DMS 273 (cell line): ENCODE measurements around the gene GLI2.

Source experiments
- DNase-seq: peaks from one replicate; lab custom pipeline; 2025; ENCODE audit not compliant: unreplicated experiment; lab: John Stamatoyannopoulos, UW

GLI2 gene

DNA sequence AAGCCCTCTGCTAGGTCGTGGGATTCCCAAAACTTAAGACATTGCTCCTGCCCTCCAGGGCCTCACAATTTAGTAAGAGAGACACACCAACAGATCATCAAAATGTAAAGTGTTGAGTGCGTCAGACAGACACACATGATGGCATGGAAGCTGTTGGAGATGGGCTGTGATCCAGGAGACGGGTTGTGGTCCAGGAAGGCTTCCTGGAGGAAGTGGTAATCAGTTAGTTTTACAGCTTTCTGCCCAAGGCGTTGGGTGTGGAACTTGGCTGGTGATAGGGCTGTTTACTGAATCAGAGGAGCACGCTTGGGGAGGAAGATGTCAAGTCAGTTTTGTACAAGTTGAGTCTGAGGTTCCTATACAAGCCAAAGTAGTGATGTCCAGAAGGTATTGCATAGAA, 24.0 kb upstream of the GLI2 start:
- DNase-seq = no peak

DNA sequence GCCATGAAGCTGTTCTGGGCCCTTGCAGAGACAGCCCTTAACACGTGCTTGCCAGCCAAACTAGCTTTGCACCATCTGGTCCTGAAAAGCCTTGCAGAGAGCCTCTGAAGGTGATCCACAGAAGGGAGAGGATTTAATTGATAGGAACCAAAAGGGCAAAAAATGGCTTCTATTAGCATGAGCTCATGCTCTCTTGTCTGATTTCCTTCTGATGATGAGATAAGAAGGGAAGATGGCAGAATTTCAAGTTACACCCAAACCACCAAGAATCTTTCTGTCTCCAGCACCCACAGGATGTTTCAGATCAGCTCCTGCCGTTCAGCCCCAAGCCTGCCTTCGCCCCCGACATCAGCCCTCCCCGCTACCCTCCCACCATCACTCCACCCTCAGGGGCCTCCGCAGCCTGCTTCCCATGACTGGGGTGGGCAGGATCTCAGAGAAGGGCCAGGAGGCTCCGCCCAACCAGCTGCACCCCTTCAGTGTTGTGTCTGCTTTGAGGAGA, 23.4 kb upstream of the GLI2 start:
- peak; percentile 95 for DNase-seq

DNA sequence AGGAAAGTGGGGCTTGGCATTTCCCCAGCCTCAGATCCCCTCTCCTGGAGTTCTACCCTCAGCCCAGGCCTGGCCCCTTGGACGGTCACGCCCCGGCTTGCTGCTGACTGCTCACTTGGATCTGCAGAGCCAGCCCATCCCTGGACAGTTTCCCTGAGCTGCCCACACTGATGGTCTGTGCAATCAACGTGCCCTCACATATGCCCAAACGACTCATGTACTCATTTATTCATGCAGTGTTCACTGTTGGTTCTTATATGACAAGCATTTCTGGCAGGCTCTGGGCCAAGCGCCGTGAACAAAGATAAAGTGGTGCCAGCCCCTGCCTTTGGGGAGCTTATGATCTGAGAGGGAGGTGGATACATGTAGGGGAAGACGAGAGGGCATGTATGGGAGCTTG, 20.3 kb upstream of the GLI2 start:
- peak; percentile 38 for DNase-seq

DNA sequence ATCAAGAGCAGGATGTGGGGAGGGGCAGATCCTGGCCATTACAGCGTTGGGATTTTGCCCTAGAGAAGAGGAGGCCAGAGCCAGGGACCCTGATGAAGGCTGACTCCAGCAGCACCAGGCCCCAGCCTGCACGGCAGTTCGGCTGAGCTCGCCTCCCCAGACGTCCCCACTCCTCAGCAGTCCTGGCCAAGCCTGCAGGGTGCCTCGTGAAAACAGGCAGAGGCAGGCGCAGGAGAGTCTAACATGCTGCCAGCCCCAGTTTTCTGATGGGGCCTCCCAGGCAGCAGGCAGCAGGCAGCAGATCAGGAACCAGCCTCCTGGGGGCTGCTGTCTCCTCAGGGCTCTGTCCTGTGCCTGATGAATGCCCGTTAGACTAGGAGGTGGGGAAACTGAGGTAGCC, 19.7 kb upstream of the GLI2 start:
- peak; percentile 61 for DNase-seq

DNA sequence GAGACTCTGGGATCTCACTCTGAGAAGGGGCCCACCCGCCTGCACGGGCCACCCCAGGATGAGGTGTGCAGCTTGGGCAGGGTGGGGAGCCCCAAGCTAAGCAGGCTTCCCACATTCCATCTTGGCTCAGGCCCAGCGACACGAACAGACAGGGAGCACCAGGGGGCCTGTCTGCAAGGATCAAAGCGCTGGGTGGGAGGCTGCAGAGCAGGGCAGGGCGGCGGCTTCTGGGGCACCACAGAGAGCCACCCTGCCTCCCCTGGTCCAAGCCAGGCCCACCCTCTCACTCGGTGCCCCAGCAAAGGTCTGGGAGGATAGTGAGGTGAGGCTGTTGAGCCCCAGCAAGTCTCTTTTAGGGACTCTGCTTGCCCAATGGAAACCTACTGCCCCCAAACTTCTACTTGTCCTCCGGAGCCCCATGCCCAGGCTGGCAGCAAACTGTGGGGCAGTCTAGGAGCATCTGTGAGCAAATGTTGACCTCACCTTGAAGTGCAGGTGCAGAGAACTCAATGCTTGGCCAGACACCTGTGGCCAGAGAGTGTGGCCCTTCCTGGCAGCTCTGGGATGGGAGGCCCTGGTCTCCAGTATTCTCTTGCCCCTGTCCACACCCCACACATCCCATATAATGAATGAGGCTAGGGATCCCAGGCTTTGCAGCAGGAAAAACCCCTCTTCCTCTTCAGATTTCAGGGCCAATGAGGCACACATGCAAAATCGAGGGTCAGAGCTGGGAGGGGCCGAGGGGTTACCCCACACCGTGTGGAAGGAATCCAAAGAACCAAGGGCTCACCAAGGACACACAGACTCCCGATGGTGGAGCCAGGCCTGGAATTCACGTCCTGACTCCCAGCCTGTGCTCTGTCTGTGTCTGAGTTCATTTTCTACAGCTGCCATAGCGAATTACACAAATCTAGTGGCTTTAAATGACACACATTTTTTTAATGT, 18.8 kb upstream of the GLI2 start:
- no peak for DNase-seq

DNA sequence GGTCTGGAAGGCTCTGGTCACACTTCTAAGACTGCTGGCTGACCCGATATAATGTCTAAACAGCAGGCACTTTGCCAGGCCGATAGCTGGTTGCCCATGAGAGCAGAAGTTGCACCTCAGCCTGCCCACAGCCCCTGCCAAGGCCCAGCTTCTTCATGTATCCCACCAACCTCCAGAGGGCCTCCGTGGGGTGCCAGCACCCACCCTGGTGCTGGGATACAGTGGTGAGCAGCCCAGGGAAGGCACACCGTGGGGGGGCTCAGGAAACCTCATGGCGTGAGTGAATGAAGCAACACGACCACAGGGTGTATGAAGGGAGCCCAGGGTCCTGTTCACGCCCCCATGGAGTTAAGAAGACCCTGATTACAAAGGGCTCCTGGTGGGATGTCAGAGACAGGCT, 16.2 kb upstream of the GLI2 start:
- DNase-seq = no peak

DNA sequence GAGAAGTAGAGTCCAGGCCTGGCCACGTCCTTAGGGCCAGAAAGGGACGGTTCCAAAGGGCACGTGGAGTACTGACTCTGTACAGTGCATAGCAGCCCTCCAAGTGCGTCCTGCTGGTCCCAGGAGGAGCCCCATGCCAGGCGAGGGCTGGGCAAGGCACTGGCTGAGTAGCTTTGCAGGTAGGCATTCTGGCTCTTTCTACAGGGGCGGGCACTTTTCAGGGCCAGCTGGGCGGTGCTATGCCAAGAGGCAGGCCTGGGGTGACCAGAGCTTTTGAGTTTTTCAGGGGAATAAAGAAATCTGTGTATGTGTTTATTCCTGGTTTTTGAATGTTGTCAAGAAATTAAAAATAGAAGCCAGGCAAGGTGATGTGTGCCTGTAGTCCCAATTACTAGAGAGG, 15.4 kb upstream of the GLI2 start:
- no peak for DNase-seq

DNA sequence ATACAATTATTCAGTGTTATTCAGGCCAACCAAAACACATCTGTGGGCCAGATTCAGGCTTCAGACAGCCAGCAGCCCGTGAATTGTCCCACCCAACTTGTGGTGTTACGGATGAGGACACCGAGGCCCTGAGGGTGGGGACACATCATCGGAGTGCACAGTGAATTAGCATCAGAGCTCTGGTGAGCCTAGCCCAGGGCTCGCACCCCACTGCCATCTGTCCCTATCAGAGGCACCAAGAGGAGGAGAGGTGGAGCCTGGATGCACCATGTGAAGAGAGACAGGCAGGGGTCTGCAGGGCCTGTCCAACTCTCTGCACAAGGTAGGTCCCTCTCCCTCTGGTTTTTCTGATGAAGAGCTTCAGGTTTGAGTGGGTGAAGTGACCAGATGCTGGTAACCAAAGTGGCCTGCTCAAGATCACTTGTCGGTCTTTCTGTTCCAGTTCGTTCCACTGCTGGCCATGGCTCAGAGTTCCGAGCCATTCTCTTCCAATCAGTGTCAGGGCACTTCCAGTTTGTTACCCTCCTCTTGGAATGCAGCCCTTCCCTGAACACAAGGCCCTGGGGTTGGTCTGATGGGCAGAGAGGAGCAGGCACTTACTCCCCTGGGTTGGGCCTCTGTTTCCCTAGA, 14.8 kb upstream of the GLI2 start:
- DNase-seq = no peak

DNA sequence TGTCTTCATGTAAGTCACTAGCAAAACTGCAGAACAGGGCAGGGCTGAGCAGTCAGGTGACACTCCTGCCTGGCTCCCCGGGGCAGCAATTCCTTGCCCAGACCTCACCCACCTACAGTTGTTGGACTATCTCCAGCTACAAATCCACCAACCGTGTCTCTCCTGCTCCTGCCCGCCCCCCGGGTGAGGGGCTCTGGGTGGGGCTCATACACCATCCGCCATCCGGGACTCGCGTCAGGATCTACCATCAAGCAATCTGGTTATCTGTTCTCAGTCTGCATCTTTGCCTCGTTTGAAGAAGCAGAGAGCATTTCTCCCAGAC, 13.5 kb upstream of the GLI2 start:
- no peak for DNase-seq

DNA sequence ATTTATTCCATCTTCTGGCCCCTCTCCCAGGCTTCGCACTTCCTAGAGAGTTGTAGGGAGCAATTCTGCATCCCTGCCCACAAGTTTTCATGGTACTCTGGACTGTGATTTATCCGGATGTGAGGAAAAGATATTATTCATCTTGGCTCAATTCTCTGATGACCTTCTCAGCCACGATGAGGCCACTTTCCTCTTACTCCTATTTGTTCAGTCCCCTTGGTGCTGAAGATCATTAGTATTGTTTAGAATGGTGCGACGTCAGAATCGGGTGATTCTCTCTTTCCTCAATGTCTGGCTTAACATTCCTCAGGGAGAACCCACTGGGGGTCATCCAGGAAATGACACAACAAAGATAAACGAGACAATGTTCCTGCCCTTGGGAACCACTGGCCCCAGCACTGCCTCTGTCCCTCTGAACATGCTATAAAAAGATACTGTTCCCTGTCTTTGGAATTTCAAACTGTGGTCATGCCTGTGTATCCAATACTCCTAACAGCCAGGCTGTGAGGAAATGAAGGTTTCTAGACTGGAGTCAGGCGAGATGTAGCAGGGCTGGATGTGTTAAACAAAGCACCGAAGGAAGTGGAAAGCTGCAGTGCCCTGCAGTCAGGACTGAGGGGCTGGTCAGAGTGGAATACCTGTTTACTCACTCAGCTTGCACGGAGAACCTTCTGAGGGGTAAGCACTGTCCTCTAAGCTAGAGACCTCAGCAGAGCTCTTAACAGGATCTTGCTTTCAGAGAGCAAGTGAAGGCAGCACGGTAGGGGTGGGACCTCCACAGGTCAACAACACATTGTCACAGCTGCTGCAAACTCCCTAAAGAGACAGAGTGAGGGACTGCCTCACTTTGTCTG, 12.9 kb upstream of the GLI2 start:
- DNase-seq = no peak

DNA sequence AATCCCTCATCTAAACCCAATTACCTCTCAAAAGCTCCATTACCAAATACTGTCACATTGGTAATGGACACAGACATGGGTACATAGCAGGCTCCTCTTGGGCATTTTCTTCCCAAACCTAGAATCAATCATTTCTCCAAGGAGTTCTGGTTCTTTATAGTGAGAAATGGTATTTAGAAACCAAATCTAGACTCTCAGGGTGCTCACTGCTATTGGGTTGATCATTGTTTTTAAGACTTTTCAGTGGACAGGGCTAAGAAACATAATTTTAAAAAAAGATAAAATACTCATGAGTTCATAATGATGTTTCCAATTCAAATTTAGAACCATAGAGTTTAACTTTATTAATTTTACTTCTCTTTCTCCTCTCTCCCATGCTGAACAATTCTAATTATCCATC, 9.4 kb upstream of the GLI2 start:
- DNase-seq = no peak

DNA sequence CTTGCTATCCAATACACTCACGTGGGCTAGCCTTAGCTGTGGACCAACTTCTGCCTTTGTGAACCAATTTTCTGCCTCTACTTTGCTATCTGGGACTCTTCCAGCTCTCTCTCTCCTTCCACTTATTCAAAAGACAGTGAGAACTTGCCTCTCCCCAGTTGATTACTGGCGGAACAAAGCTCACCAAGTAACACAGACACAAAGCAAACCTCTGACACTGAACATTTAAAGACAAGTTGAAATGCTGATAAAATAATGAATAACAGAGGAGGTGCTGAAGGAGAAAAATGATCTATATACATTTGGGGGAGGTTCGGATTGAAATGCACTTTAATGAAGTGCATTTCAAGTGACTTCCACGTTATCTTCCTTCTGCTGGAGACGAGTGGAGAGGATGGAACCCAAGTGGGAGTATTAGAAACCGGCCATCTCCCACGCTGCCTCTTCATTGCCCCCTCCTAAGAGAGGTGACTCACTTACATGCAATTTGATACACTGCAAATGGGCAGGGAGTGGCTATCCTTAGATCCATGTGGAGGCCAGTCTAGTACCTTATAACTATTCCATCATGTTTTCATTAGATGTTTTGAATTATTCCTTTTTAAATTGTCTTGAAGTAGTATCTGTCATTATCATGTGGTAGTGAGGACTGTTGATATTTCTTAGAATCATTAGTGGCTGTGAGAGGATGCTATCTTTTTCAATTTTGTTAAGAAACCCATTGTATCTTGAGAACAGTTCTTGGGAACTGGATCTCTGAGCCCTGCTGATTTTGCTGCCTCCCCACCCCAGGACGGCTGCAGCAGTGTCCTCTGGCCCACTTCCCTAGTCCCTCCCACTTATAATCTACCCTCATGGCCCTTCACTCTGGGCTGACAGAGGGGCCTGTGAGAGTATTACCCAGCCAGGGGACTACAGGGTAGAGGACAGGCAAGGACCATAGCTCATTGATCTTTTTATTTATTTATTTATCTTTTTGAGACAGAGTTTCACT, 6.0 kb upstream of the GLI2 start:
- peak; percentile 36 for DNase-seq

DNA sequence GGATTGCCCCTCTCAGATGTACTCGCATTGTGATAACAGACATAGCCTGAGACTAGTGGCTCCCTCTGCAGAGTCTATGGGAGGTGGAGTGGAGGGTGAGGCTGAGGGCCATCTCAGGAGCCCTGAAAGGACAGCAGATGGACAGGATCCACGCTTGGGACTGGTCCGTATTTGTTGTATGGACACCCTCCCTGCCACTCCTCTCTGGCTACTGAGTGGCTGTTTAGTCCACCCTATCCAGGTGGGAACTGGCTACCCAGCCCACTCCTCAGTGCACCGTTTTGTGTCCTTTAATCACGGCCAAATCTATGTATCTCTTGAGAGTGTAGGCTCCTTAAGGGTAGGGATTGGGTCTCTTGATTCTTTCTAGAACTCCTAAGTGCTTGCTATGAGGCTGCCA, 4.5 kb upstream of the GLI2 start:
- no peak for DNase-seq

DNA sequence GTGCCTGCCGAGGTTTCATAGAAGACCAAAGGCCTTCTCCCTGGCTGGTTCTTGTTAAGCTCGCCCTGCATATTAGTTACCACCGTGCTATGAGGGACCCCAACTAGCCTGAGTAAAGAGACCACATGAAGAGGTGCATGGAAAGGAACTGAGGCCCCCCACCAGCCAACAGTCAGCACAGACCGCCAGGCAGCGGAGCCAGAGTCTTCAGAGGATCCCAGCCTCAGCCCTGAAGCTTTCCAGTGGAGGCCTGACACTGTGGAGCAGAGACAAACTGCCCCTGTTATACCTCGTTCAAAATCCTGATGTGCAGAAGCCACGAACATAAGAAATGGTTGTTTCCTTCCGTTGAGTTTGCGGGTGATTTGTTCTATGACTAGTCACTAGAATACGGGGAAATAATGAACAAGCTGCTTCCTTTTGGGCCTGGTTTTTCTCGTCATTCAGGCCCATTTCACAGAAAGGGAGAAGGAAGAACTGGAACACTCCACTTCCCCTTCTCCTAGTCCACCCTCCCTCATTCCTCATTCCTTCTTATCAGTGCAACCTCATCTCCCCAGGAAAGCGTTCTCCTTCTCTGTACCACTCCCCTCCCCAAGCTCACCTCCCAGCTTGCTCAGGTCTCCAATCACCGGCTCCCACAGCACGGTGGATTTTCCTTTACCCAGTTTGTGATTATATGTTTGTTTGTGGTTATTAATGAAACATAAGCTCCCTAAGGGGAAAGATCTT, 3.0 kb upstream of the GLI2 start:
- no peak for DNase-seq

DNA sequence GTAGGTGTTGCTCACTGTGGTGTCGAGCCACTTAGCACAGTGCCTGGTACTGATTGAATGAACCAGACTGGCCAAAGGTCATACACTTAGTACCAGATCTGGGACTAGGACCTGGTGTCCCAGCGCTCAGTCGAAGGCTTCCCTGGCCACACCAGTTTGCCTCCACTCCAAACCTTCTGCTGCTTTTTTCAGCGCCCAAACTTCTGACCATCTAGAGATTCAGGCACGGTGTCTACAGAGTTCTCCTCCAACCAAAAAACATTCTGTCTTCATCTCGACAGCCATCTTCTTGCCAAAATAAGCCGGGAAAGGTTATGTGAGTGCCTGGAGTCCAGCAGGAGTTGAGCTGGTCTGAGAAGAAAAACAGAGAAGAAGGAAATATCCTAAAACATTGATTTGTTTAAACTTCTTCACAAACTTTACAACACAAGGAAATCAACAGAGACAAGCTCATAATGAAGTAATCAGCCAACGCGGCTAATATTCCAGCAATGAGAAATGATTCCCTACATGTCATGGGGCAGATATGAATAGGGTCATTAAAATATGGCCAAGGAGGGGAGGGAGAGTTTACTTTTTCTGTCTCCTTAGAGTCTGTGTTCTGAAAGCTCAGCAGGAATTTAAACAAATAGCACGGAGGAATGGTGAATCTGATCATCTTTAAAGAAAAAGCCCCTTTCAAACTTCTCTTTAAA, 2.3 kb upstream of the GLI2 start:
- no peak for DNase-seq

DNA sequence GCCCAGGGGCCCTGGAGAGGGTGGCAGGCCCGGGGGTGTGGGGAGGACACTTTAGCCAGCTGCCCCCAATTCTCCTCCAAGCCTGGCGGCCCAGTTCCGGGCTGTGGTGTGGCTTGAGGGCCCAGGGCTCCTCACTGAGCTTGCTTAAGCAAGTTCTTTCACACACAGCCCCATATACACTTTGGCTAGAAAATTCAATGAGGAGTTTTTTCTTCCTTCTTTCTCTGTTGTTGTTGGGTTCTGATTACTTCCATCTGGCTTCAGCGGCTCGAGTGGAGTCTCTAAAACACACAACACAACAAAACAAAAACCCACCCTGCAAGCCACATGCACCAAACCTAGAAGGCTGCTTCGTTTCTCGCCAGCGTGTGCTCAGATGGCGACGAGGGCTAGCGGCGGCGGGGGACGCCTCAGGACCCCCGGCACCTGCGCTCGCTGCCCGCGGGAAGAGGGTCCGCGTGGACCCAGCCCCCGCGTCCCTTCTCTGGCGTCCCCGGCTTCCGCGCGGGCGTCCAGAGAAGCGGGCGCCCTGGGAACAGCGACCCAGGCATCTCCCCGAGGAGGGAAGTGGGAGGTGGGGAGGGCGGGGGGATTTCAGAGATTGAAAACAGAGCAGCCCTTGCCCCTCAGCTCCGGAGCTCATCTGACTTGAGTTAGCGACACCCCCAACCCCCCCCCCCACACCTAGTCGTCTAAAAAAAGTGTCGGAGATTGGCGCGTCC, 577 bp upstream of the GLI2 start:
- DNase-seq = no peak

DNA sequence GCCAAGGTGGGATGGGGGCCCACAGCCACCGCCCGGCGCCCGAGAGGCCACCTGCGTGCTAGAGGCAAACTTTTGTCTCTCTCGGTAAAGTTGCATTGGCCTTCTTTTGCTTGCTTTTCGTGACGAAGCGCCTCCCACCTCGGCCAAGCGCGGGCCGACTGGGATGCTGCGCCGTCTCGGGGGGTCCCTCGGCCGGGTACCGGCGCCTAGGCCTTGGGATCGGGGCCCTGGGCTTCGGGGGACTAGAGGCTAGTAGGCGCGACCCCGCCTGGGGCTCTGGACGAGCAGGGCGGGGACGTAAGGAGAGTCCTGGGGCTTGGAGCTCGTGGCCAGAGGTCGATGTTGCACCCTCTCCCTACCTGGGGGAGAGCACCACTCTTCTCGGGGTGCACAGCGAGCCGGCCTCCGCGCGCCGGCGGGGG, 545 bp downstream of the GLI2 start:
- DNase-seq = peak; percentile 67

DNA sequence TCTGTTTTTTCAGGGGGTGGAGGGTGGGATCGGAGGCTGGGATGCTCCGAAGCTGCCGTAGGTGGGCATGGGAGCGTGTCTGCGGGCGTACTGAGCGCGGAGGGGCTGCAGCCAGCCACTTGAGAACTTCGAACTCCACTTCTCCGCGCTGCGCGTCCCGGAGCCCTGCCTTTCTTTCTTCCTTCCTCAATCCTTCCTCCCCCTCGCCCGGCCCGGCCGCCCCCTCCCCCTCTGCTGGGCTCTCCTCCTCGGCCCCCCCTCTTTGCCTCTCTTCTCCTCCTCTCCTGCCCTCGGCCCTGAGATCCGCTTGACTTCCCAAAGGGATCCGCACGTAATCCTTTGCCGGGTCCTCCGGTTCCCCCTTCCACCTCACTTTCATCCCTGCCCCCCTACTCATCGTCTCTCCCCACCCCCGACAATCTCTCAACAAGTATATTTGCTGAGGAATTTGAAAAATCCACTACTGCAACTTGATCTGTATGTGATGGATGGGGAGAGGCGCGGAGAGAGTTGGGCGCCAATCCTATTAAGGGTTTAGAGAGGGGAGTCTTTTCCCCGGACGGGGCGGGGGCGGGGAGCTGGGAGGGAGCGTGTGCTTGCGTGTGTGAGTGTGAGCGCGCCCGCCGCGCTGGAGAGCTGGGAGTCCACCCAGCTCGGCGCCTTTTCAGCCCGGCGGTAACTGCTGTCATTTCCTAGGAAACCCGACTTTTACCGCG, 1.1 kb downstream of the GLI2 start:
- peak; percentile 87 for DNase-seq
